Prostate gland (tissue), 2 donors: Measurements from ENCODE around the gene PLAC9. TPM values are rescaled to one million over a fixed set of nuclear protein-coding genes. Genes with fewer than 3 reads are reported as not detected.

Experiments
- DNase-seq: peaks from one replicate; pipeline ENCODE4 v3.0.0-alpha.2; 2019; ENCODE audit warnings: low spot score
- H3K27ac ChIP-seq, 2 donors: fragments of 200-600 bp; sonication (generic); 2 replicates each; pipeline ENCODE4 v1.5.1; 2017 to 2019
- H3K27me3 ChIP-seq: fragments of 200-600 bp; sonication (generic); replicated peaks from 2 replicates; pipeline ENCODE4 v1.5.1; 2019; ENCODE audit not compliant: insufficient read depth
- H3K36me3 ChIP-seq, 2 donors: fragments of 200-600 bp; sonication (generic); 1 replicate in 1 of 2; 2 replicates in 1 of 2; pipeline versions ENCODE4 v1.5.1 to v1.8.1; 2017 to 2019
- H3K4me1 ChIP-seq: fragments of 200-600 bp; sonication (generic); replicated peaks from 2 replicates; pipeline ENCODE4 v1.5.1; 2019
- H3K4me3 ChIP-seq, 2 donors: fragments of 200-600 bp; sonication (generic); 2 replicates each; pipeline ENCODE4 v1.5.1; 2017 to 2019
- H3K9me3 ChIP-seq: fragments of 200-600 bp; sonication (generic); 2 replicates; pipeline ENCODE4 v1.5.1; 2017
- POLR2A ChIP-seq: fragments of 450-650 bp; IDR thresholded peaks from one replicate; pipeline ENCODE4 v1.6.1; 2016; ENCODE audit warnings: antibody characterized with exemption, mild to moderate bottlenecking
- POLR2AphosphoS5 ChIP-seq: sonication (generic); formaldehyde crosslinking; IDR thresholded peaks from one replicate; pipeline ENCODE4 v1.6.1; 2017; ENCODE audit warnings: antibody characterized with exemption
- WGBS: methylation state at CpG from one replicate; pipeline ENCODE4 v1.1.5; 2018; 5-methylcytosine and 5-hydroxymethylcytosine counted together
- intact Hi-C: fragments of 100-400 bp; cut with DNase I; formaldehyde crosslinking; loops from one replicate; pipeline ENCODE4 v1.14.2; 2022
- total RNA-seq, 2 donors: library from RNA; depleted of rRNA; stranded (reverse); fragments of >200 nt; gene quantifications; one replicate each; pipeline ENCODE4 v1.1.0, GENCODE V29; 2016
- TF ChIP-seq, protein P1 (sequence below), 4 experiments: fragments of 200-600 bp in 2 of 4; fragments of 450-650 bp in 2 of 4; sonication (generic) in 2 of 4; IDR thresholded peaks; 1 replicate in 3 of 4; 2 replicates in 1 of 4; pipeline ENCODE4 v1.5.1; 2016 to 2019; ENCODE audit warnings: antibody characterized with exemption in 4 of 4, mild to moderate bottlenecking in 2 of 4, moderate library complexity in 2 of 4

PLAC9 gene
- total RNA-seq, 2 donors from 2014 or later, result 8.9 to 14.7 TPM

DNA sequence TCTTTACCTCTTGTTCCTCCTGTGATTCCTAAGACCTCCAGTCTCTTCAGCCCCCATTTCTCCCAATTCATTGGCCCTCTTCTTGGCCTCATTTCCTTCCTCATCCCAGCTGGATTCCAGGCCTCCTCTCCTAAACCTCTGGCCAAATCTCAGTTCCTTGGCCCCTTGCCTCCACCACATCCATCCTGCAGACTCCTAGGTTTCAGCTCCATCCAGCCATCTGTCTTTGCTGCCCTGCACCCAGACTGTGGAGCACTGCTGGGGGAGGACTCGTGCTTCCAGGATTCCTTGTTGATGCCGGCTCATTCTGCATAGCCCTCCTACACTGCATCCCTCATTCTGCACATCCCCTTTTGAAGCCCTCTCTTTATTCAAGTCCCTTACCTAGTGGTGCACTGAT is 6.7 kb downstream of the PLAC9 start:
- intact Hi-C loops, result no loop called here
- Histone ChIP-seq H3K27me3 (no peaks in the 10 kb centered on the region), H3K9me3 (no peaks in the 10 kb centered on the region), H3K36me3 (no peaks in the 10 kb centered on the region), H3K27ac (no peak overlapping the region), H3K4me1 (peaks cover 6% of the 10 kb centered on the region), H3K4me3 (no peak overlapping the region)
- TF ChIP-seq POLR2AphosphoS5 (no peak), POLR2A (no peak)
- TF ChIP-seq, protein P1, sequence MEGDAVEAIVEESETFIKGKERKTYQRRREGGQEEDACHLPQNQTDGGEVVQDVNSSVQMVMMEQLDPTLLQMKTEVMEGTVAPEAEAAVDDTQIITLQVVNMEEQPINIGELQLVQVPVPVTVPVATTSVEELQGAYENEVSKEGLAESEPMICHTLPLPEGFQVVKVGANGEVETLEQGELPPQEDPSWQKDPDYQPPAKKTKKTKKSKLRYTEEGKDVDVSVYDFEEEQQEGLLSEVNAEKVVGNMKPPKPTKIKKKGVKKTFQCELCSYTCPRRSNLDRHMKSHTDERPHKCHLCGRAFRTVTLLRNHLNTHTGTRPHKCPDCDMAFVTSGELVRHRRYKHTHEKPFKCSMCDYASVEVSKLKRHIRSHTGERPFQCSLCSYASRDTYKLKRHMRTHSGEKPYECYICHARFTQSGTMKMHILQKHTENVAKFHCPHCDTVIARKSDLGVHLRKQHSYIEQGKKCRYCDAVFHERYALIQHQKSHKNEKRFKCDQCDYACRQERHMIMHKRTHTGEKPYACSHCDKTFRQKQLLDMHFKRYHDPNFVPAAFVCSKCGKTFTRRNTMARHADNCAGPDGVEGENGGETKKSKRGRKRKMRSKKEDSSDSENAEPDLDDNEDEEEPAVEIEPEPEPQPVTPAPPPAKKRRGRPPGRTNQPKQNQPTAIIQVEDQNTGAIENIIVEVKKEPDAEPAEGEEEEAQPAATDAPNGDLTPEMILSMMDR (IDR thresholded peaks at IDR 0.05), result no peak
- DNase-seq, result no peak
- WGBS, result 88% methylated on average over 2 of the region's 2 CpGs

DNA sequence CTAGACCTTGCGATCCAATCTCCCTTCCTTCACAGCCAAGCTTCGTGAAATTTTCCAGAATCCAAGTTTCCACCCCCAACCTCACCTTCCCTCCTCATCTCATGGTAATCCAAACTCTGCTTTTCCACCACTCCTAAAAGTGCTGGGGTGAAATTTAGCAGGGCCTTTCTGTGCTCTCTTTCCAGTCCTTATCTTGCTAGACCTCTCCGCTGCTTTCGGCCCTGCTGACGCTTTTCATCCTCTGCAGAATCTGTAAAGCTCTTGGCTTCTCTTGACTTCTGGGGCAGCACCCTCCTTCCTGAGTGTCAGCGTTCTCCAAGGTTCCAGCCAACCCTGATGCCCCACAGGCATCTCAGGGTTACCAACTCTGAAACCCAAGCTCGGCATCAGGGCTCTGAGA is 7.7 kb downstream of the PLAC9 start:
- Histone ChIP-seq H3K4me1 (peaks cover 10% of the 10 kb centered on the region), H3K36me3 (no peaks in the 10 kb centered on the region), H3K27ac (no peak overlapping the region), H3K9me3 (no peaks in the 10 kb centered on the region), H3K4me3 (no peak overlapping the region), H3K27me3 (no peaks in the 10 kb centered on the region)
- TF ChIP-seq, protein P1 (IDR thresholded peaks at IDR 0.05), result no peak
- TF ChIP-seq POLR2AphosphoS5 (no peak), POLR2A (no peak)
- intact Hi-C loops, result no loop called here
- WGBS, result 90% methylated on average over 7 of the region's 7 CpGs
- DNase-seq, result no peak

DNA sequence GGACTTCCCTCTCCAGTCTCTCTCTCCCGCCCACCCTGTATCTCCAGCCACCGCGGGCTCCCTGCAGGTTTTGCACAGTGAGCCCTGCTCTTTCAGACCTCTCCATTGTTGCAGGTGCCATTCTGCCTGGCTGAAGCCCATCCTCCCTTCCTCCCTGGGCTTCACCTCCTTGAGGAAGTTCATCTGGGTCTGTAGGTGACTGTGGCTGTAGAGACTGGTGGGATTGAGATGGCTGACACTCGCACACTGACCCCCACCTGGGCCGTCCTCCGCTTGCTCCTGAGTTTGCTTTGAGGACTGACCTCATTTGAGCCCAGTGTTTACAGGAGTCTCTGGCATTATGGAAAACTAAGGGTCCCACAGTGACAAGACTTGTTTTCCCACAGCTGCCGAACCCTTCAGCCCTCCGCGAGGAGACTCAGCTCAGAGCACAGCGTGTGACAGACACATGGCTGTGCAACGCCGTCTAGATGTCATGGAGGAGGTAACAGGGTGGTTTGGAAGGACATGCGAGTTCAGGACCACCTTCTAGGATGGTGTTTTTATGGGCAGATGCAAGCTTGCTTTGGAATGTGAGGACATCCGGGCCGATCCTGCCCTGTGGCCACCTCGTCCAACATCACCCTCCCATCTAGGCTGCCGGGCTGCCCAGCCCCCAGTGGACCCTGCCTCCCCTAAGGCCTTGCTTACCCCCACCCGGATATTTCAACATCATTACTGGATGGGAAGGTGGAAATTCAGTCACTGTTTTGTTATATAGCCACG is 9.3 kb downstream of the PLAC9 start:
- intact Hi-C loops, result no loop called here

DNA sequence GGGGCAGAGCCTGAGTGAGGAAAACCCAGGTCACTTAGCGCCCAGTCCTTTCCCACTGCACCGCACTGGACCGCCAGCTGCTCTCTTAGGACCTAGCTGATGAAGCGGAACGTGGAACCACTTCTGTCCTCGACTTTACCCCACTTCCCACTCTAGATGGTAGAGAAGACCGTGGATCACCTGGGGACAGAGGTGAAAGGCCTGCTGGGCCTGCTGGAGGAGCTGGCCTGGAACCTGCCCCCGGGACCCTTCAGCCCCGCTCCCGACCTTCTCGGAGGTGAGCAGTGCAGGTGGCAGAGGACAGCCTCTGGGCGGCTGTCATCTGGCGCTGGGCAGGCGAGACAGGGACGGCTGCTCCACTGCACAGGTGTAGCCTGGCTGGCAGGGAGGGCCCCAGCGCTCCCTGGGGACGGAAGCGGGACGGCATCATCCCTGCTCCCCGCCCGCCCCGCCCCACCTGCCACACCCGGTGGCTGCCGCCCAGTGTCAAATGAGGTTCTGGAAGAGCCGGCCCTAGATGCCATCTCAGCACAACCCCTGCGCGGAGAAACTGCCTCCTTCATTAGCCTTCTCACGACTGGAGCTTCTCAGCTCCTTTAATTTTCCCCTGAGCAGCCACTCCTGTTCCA is 11.7 kb downstream of the PLAC9 start:
- TF ChIP-seq POLR2AphosphoS5, result no peak
- TF ChIP-seq, protein P1 (IDR thresholded peaks at IDR 0.05), result peak in 1 of 4 experiments; percentile 13

More for the DNA sequence above, 9.3 kb downstream of the PLAC9 start:
- no peaks in the 10 kb centered on the region for H3K27me3 ChIP-seq
- no peak overlapping the region for H3K4me3 ChIP-seq
- 44% methylated on average over 19 of the region's 19 CpGs for WGBS
- TF ChIP-seq POLR2AphosphoS5 (no peak), POLR2A (no peak)
- TF ChIP-seq, protein P1 (IDR thresholded peaks at IDR 0.05), result no peak
- DNase-seq, result no peak
- H3K9me3 ChIP-seq, result no peaks in the 10 kb centered on the region
- H3K27ac ChIP-seq, result no peak overlapping the region
- H3K36me3 ChIP-seq, result no peaks in the 10 kb centered on the region
- peaks cover 10% of the 10 kb centered on the region for H3K4me1 ChIP-seq

More for the DNA sequence above, 11.7 kb downstream of the PLAC9 start:
- H3K27me3 ChIP-seq, result no peaks in the 10 kb centered on the region
- WGBS, result 31% methylated on average over 21 of the region's 28 CpGs
- H3K27ac ChIP-seq, result peak overlapping the region; percentile 25 to 29
- intact Hi-C loops, result no loop called here
- peaks cover 10% of the 10 kb centered on the region for H3K4me1 ChIP-seq
- H3K4me3 ChIP-seq, result no peak overlapping the region
- no peaks in the 10 kb centered on the region for H3K9me3 ChIP-seq
- H3K36me3 ChIP-seq, result no peaks in the 10 kb centered on the region
- DNase-seq, result peak; percentile 43
